Hematopoietic multipotent progenitor cell (in vitro differentiated cells): ENCODE data around the gene PTPRD. TPM values are rescaled to one million over a fixed set of nuclear protein-coding genes. Genes with fewer than 3 reads are reported as not detected.
A peak's percentile ranks its signal among the peaks of the same experiment; 100 is the strongest.

ENCODE experiments used
- DNase-seq, 3 donors: peaks; one replicate each; pipeline ENCODE4 v3.0.0-alpha.2; 2011 to 2015; ENCODE audit warnings: low read depth in 2 of 3, low spot score in 2 of 3
- total RNA-seq: library from RNA; depleted of rRNA; stranded (reverse); fragments of >200 nt; gene quantifications from one replicate; pipeline ENCODE4 v1.2.3, GENCODE V29; 2012

PTPRD gene
- total RNA-seq, 1 donor = 16.2 TPM

- DNase-seq = no peak
Measured at GRCh38 chr9:8822667-8823025, 1790.2 kb downstream of the PTPRD start.

GRCh38 chr9:8821910-8822666, 1790.7 kb downstream of the PTPRD start:
- peak in 2 of 3 donors; percentile 31 to 62 for DNase-seq

- DNase-seq = no peak
Measured at GRCh38 chr9:8817335-8817734, 1795.5 kb downstream of the PTPRD start.

GRCh38 chr9:8816361-8816760, 1796.4 kb downstream of the PTPRD start:
- no peak for DNase-seq

- no peak for DNase-seq
Measured at GRCh38 chr9:8815931-8816330, 1796.9 kb downstream of the PTPRD start.

GRCh38 chr9:8815219-8815618, 1797.6 kb downstream of the PTPRD start:
- DNase-seq = no peak

GRCh38 chr9:8812888-8813287, 1799.9 kb downstream of the PTPRD start:
- no peak for DNase-seq

GRCh38 chr9:8809741-8810140, 1803.1 kb downstream of the PTPRD start:
- DNase-seq = no peak

- DNase-seq = no peak
Measured at GRCh38 chr9:8806150-8806549, 1806.7 kb downstream of the PTPRD start.

- DNase-seq = no peak
Measured at GRCh38 chr9:8804613-8805012, 1808.2 kb downstream of the PTPRD start.

GRCh38 chr9:8802242-8802641, 1810.6 kb downstream of the PTPRD start:
- DNase-seq = no peak

- no peak for DNase-seq
Measured at GRCh38 chr9:8800196-8800595, 1812.6 kb downstream of the PTPRD start.

GRCh38 chr9:8799615-8800014, 1813.2 kb downstream of the PTPRD start:
- DNase-seq = no peak

GRCh38 chr9:8799206-8799605, 1813.6 kb downstream of the PTPRD start:
- DNase-seq = no peak

- no peak for DNase-seq
Measured at GRCh38 chr9:8784838-8785237, 1828.0 kb downstream of the PTPRD start.

GRCh38 chr9:8783941-8784340, 1828.9 kb downstream of the PTPRD start:
- no peak for DNase-seq

GRCh38 chr9:8782237-8782636, 1830.6 kb downstream of the PTPRD start:
- no peak for DNase-seq

- DNase-seq = no peak
Measured at GRCh38 chr9:8781458-8781857, 1831.3 kb downstream of the PTPRD start.

GRCh38 chr9:8780386-8780785, 1832.4 kb downstream of the PTPRD start:
- DNase-seq = no peak

- DNase-seq = no peak
Measured at GRCh38 chr9:8779478-8779877, 1833.3 kb downstream of the PTPRD start.

- no peak for DNase-seq
Measured at GRCh38 chr9:8778356-8778755, 1834.4 kb downstream of the PTPRD start.

- DNase-seq = no peak
Measured at GRCh38 chr9:8772302-8772701, 1840.5 kb downstream of the PTPRD start.

GRCh38 chr9:8769153-8769552, 1843.6 kb downstream of the PTPRD start:
- DNase-seq = no peak
